ENCODE measurements around the gene PRKCZ.

The PRKCZ gene

GRCh38 chr1:2212532-2213491 is 162.6 kb downstream of the PRKCZ start:
- no peak overlapping the region for H3K4me3 ChIP-seq (ENCODE audit: low read depth, low read length)
- H3K27ac ChIP-seq: peak overlapping the region; percentile 88
- H3K9me3 ChIP-seq (ENCODE audit: control insufficient read depth, low read length): no peaks in the 10 kb centered on the region
- H3K79me2 ChIP-seq: no peaks in the 10 kb centered on the region
- no peaks in the 10 kb centered on the region for H3K36me3 ChIP-seq (ENCODE audit: control insufficient read depth, insufficient read depth, low read length)
- H3K27me3 ChIP-seq (ENCODE audit: control insufficient read depth, insufficient read depth, low read length): no peaks in the 10 kb centered on the region
- TF ChIP-seq, protein P1, sequence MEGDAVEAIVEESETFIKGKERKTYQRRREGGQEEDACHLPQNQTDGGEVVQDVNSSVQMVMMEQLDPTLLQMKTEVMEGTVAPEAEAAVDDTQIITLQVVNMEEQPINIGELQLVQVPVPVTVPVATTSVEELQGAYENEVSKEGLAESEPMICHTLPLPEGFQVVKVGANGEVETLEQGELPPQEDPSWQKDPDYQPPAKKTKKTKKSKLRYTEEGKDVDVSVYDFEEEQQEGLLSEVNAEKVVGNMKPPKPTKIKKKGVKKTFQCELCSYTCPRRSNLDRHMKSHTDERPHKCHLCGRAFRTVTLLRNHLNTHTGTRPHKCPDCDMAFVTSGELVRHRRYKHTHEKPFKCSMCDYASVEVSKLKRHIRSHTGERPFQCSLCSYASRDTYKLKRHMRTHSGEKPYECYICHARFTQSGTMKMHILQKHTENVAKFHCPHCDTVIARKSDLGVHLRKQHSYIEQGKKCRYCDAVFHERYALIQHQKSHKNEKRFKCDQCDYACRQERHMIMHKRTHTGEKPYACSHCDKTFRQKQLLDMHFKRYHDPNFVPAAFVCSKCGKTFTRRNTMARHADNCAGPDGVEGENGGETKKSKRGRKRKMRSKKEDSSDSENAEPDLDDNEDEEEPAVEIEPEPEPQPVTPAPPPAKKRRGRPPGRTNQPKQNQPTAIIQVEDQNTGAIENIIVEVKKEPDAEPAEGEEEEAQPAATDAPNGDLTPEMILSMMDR (IDR thresholded peaks at IDR 0.05): peak; percentile 20
- peaks cover 6% of the 10 kb centered on the region for H3K4me1 ChIP-seq
- H3K9ac ChIP-seq: no peak overlapping the region
- H3K4me2 ChIP-seq (ENCODE audit: low read length): peak overlapping the region; percentile 65
- peak overlapping the region; percentile 75 for H2AFZ ChIP-seq

- H3K9ac ChIP-seq: no peak overlapping the region
- TF ChIP-seq, protein P1 (IDR thresholded peaks at IDR 0.05): no peak
- no peaks in the 10 kb centered on the region for H3K27me3 ChIP-seq (ENCODE audit: control insufficient read depth, insufficient read depth, low read length)
- no peaks in the 10 kb centered on the region for H3K9me3 ChIP-seq (ENCODE audit: control insufficient read depth, low read length)
- H3K4me3 ChIP-seq (ENCODE audit: low read depth, low read length): no peak overlapping the region
- peaks cover 6% of the 10 kb centered on the region for H3K4me1 ChIP-seq
- H3K36me3 ChIP-seq (ENCODE audit: control insufficient read depth, insufficient read depth, low read length): no peaks in the 10 kb centered on the region
- no peak overlapping the region for H2AFZ ChIP-seq
- no peaks in the 10 kb centered on the region for H3K79me2 ChIP-seq
- peak overlapping the region; percentile 1 for H3K4me2 ChIP-seq (ENCODE audit: low read length)
- peak overlapping the region; percentile 88 for H3K27ac ChIP-seq
These were observed 163.6 kb downstream of the PRKCZ start for GRCh38 chr1:2213576-2214505.

DNA sequence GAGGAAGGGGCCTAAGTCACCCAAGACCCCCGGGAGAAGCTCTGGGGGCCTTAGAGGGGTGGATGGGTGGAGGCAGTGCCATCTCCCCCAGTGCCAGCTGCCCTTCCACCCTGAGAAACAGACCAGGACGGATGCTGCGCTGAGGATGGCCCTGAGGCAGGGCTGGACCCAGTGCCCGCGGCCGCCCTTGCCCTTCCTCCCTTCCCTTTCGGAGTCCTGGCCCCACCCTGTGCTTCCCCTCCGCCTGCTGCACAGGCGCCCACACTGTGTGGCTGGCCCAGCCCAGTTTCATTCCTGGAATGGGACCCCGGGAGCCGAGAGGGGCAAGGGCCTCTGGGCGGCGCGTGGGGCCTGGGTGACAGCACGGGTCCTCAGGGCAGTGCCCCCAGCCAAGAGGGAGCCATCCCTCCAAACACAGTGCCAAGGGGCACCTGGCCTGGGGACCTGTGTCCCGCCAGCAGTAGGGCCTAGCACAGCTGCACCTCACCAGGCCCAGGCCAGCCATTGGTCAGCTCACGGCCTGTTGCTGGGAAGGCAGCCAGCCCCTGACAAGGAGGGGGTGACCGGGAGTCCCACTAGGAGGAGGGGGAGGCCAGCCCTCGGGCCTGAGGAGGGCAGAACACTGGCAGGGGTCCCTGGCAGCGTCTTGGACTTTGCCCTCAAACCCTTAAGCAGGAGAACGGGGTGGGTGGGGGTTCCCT is 164.5 kb downstream of the PRKCZ start:
- Histone ChIP-seq H3K9me3 (ENCODE audit: control insufficient read depth, low read length) (no peaks in the 10 kb centered on the region), H3K4me3 (ENCODE audit: low read depth, low read length) (no peak overlapping the region), H3K27ac (peak overlapping the region; percentile 88), H2AFZ (no peak overlapping the region), H3K4me1 (peaks cover 6% of the 10 kb centered on the region), H3K9ac (no peak overlapping the region), H3K4me2 (ENCODE audit: low read length) (no peak overlapping the region), H3K36me3 (ENCODE audit: control insufficient read depth, insufficient read depth, low read length) (no peaks in the 10 kb centered on the region), H3K27me3 (ENCODE audit: control insufficient read depth, insufficient read depth, low read length) (no peaks in the 10 kb centered on the region), H3K79me2 (no peaks in the 10 kb centered on the region)
- TF ChIP-seq, protein P1 (IDR thresholded peaks at IDR 0.05): no peak

GRCh38 chr1:2215329-2215728 is 165.1 kb downstream of the PRKCZ start:
- Histone ChIP-seq H3K9ac (no peak overlapping the region), H2AFZ (no peak overlapping the region), H3K9me3 (ENCODE audit: control insufficient read depth, low read length) (no peaks in the 10 kb centered on the region), H3K27me3 (ENCODE audit: control insufficient read depth, insufficient read depth, low read length) (no peaks in the 10 kb centered on the region), H3K4me1 (peaks cover 6% of the 10 kb centered on the region), H3K4me3 (ENCODE audit: low read depth, low read length) (no peak overlapping the region), H3K4me2 (ENCODE audit: low read length) (no peak overlapping the region), H3K27ac (no peak overlapping the region), H3K79me2 (no peaks in the 10 kb centered on the region), H3K36me3 (ENCODE audit: control insufficient read depth, insufficient read depth, low read length) (no peaks in the 10 kb centered on the region)
- TF ChIP-seq, protein P1 (IDR thresholded peaks at IDR 0.05): no peak

Measured in parathyroid adenoma (tissue), 2 donors.